HepG2 (cell line): Measurements from ENCODE around the gene COG1. TPM values are rescaled to one million over a fixed set of nuclear protein-coding genes. Genes with fewer than 3 reads are reported as not detected.

Experiments
- HHEX ChIP-seq: IDR thresholded peaks from 2 replicates; pipeline ENCODE4 v1.6.1; 2016; ENCODE audit warnings: control low read depth
- MYC ChIP-seq: sonication (generic); formaldehyde crosslinking; IDR thresholded peaks from 2 replicates; pipeline ENCODE4 v1.9.0; 2021; ENCODE audit warnings: missing genetic modification reagents, borderline replicate concordance
- PRMT3 ChIP-seq: sonication (generic); formaldehyde crosslinking; IDR thresholded peaks from 2 replicates; pipeline ENCODE4 v1.8.1; 2022; ENCODE audit warnings: low read depth, mild to moderate bottlenecking, moderate library complexity, missing genetic modification reagents, borderline replicate concordance
- ZFP82 ChIP-seq: sonication (generic); formaldehyde crosslinking; IDR thresholded peaks from 2 replicates; pipeline ENCODE4 v1.5.1; 2020; ENCODE audit warnings: mild to moderate bottlenecking, missing genetic modification reagents, borderline replicate concordance
- ZNF124 ChIP-seq: sonication (generic); formaldehyde crosslinking; IDR thresholded peaks from 2 replicates; pipeline ENCODE4 v1.4.0; 2020; ENCODE audit warnings: missing genetic modification reagents
- ZNF136 ChIP-seq: sonication (generic); formaldehyde crosslinking; IDR thresholded peaks from 2 replicates; pipeline ENCODE4 v1.8.1; 2022; ENCODE audit warnings: low read depth, mild to moderate bottlenecking, moderate library complexity, missing genetic modification reagents
- ZNF33B ChIP-seq: sonication (generic); formaldehyde crosslinking; IDR thresholded peaks from 2 replicates; pipeline ENCODE4 v1.5.1; 2020; ENCODE audit warnings: mild to moderate bottlenecking, missing genetic modification reagents
- ZNF547 ChIP-seq: sonication (generic); formaldehyde crosslinking; IDR thresholded peaks from 2 replicates; pipeline ENCODE4 v1.5.1; 2020; ENCODE audit warnings: mild to moderate bottlenecking, missing genetic modification reagents
- ZNF883 ChIP-seq: sonication (generic); formaldehyde crosslinking; IDR thresholded peaks from 2 replicates; pipeline ENCODE4 v1.5.1; 2020; ENCODE audit warnings: mild to moderate bottlenecking, missing genetic modification reagents; ENCODE audit errors: not compliant biosample characterization
- polyA plus RNA-seq, 8 experiments: library from polyadenylated mRNA; depleted of rRNA in 3 of 8; stranded (reverse) in 7 of 8; unstranded in 1 of 8; fragments of >200 nt; fragmentation: Illumina TruSeq in 4 of 8; extraction: Trizol in 4 of 8; gene quantifications; 2 replicates each; pipeline versions ENCODE4 v1.2.1 to v1.2.3, GENCODE V29; 2011 to 2016; ENCODE audit warnings: low read depth in 4 of 8, missing spikeins in 1 of 8, mixed read lengths in 1 of 8; ENCODE audit not compliant: insufficient read depth in 1 of 8
- total RNA-seq, 5 experiments: library from RNA; depleted of rRNA; stranded (reverse); fragments of >200 nt; fragmentation: Illumina TruSeq; extraction: Trizol; gene quantifications; 2 replicates each; pipeline ENCODE4 v1.2.3, GENCODE V29; 2016; ENCODE audit warnings: low read depth in 1 of 5
- TF ChIP-seq, protein P1 (sequence below): sonication (generic); formaldehyde crosslinking; IDR thresholded peaks from 2 replicates; pipeline ENCODE4 v1.4.0; 2020; ENCODE audit warnings: missing genetic modification reagents, borderline replicate concordance
- TF ChIP-seq, protein P2 (sequence below): IDR thresholded peaks from 2 replicates; pipeline ENCODE4 v1.6.1; 2016; ENCODE audit warnings: missing compliant biosample characterization, missing genetic modification reagents, borderline replicate concordance
- TF ChIP-seq, protein P3 (sequence below): sonication (generic); formaldehyde crosslinking; IDR thresholded peaks from 2 replicates; pipeline ENCODE4 v1.4.0; 2020; ENCODE audit warnings: mild to moderate bottlenecking, low read depth, missing genetic modification reagents
- TF ChIP-seq, protein P4 (sequence below): fragments of 450-650 bp; IDR thresholded peaks from 2 replicates; pipeline ENCODE4 v1.6.1; 2017; ENCODE audit warnings: mild to moderate bottlenecking
- TF ChIP-seq, protein P5 (sequence below): sonication (generic); formaldehyde crosslinking; IDR thresholded peaks from 2 replicates; pipeline ENCODE4 v1.4.0; 2020; ENCODE audit warnings: low read depth, missing genetic modification reagents

COG1 gene
- total and polyA plus RNA-seq, 2 of the 13 experiments (the other 11 are each of a cell fraction or from before 2014, with no cell fraction given) = 36.6 to 39.7 TPM

DNA sequence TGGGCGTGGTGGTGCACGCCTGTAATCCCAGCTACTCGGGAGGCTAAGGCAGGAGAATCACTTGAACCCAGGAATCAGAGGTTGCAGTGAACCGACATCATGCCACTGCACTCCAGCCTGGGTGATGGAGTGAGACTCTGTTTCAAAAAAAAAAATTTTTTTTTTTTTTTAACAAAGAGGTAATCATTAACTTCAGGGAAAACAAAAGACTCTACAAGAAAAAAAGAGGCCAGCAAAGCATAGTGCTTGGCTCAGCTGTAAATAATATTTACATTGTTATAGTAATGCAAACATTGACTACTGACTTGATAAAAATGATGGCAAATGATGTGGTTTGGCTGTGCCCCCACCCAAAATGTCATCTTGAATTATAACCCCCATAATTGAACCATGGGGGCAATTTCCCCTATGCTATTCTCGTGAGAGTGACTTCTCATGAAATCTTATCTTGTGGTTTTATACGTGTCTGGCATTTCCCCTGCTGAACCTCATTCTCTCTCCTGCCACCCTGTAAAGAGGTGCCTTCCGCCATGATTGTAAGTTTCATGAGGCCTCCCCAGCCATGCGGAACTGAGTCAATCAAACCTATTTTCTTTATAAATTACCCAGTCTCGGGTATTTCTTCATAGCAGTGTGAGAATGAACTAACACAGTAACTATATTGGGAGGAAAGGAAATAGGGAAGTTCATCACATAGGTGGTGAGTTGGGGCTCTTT is 40.8 kb upstream of the COG1 start (continued):
- TF ChIP-seq, protein P1, sequence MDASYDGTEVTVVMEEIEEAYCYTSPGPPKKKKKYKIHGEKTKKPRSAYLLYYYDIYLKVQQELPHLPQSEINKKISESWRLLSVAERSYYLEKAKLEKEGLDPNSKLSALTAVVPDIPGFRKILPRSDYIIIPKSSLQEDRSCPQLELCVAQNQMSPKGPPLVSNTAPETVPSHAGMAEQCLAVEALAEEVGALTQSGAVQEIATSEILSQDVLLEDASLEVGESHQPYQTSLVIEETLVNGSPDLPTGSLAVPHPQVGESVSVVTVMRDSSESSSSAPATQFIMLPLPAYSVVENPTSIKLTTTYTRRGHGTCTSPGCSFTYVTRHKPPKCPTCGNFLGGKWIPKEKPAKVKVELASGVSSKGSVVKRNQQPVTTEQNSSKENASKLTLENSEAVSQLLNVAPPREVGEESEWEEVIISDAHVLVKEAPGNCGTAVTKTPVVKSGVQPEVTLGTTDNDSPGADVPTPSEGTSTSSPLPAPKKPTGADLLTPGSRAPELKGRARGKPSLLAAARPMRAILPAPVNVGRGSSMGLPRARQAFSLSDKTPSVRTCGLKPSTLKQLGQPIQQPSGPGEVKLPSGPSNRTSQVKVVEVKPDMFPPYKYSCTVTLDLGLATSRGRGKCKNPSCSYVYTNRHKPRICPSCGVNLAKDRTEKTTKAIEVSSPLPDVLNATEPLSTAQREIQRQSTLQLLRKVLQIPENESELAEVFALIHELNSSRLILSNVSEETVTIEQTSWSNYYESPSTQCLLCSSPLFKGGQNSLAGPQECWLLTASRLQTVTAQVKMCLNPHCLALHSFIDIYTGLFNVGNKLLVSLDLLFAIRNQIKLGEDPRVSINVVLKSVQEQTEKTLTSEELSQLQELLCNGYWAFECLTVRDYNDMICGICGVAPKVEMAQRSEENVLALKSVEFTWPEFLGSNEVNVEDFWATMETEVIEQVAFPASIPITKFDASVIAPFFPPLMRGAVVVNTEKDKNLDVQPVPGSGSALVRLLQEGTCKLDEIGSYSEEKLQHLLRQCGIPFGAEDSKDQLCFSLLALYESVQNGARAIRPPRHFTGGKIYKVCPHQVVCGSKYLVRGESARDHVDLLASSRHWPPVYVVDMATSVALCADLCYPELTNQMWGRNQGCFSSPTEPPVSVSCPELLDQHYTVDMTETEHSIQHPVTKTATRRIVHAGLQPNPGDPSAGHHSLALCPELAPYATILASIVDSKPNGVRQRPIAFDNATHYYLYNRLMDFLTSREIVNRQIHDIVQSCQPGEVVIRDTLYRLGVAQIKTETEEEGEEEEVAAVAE (CRISPR knock-in tag) = no peak
- TF ChIP-seq, protein P2, sequence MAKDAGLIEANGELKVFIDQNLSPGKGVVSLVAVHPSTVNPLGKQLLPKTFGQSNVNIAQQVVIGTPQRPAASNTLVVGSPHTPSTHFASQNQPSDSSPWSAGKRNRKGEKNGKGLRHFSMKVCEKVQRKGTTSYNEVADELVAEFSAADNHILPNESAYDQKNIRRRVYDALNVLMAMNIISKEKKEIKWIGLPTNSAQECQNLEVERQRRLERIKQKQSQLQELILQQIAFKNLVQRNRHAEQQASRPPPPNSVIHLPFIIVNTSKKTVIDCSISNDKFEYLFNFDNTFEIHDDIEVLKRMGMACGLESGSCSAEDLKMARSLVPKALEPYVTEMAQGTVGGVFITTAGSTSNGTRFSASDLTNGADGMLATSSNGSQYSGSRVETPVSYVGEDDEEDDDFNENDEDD (CRISPR knock-in tag) = no peak
- TF ChIP-seq, protein P3, sequence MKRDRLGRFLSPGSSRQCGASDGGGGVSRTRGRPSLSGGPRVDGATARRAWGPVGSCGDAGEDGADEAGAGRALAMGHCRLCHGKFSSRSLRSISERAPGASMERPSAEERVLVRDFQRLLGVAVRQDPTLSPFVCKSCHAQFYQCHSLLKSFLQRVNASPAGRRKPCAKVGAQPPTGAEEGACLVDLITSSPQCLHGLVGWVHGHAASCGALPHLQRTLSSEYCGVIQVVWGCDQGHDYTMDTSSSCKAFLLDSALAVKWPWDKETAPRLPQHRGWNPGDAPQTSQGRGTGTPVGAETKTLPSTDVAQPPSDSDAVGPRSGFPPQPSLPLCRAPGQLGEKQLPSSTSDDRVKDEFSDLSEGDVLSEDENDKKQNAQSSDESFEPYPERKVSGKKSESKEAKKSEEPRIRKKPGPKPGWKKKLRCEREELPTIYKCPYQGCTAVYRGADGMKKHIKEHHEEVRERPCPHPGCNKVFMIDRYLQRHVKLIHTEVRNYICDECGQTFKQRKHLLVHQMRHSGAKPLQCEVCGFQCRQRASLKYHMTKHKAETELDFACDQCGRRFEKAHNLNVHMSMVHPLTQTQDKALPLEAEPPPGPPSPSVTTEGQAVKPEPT (CRISPR knock-in tag) = no peak
- TF ChIP-seq, protein P4, sequence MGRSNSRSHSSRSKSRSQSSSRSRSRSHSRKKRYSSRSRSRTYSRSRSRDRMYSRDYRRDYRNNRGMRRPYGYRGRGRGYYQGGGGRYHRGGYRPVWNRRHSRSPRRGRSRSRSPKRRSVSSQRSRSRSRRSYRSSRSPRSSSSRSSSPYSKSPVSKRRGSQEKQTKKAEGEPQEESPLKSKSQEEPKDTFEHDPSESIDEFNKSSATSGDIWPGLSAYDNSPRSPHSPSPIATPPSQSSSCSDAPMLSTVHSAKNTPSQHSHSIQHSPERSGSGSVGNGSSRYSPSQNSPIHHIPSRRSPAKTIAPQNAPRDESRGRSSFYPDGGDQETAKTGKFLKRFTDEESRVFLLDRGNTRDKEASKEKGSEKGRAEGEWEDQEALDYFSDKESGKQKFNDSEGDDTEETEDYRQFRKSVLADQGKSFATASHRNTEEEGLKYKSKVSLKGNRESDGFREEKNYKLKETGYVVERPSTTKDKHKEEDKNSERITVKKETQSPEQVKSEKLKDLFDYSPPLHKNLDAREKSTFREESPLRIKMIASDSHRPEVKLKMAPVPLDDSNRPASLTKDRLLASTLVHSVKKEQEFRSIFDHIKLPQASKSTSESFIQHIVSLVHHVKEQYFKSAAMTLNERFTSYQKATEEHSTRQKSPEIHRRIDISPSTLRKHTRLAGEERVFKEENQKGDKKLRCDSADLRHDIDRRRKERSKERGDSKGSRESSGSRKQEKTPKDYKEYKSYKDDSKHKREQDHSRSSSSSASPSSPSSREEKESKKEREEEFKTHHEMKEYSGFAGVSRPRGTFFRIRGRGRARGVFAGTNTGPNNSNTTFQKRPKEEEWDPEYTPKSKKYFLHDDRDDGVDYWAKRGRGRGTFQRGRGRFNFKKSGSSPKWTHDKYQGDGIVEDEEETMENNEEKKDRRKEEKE = no peak
- TF ChIP-seq ZNF883 (CRISPR knock-in tag) = no peak
- no peak for TF ChIP-seq ZNF547 (CRISPR knock-in tag)
- TF ChIP-seq ZFP82 (CRISPR knock-in tag) = no peak
- TF ChIP-seq ZNF124 (CRISPR knock-in tag) = no peak
- TF ChIP-seq PRMT3 (CRISPR knock-in tag) = no peak
- TF ChIP-seq, protein P5, sequence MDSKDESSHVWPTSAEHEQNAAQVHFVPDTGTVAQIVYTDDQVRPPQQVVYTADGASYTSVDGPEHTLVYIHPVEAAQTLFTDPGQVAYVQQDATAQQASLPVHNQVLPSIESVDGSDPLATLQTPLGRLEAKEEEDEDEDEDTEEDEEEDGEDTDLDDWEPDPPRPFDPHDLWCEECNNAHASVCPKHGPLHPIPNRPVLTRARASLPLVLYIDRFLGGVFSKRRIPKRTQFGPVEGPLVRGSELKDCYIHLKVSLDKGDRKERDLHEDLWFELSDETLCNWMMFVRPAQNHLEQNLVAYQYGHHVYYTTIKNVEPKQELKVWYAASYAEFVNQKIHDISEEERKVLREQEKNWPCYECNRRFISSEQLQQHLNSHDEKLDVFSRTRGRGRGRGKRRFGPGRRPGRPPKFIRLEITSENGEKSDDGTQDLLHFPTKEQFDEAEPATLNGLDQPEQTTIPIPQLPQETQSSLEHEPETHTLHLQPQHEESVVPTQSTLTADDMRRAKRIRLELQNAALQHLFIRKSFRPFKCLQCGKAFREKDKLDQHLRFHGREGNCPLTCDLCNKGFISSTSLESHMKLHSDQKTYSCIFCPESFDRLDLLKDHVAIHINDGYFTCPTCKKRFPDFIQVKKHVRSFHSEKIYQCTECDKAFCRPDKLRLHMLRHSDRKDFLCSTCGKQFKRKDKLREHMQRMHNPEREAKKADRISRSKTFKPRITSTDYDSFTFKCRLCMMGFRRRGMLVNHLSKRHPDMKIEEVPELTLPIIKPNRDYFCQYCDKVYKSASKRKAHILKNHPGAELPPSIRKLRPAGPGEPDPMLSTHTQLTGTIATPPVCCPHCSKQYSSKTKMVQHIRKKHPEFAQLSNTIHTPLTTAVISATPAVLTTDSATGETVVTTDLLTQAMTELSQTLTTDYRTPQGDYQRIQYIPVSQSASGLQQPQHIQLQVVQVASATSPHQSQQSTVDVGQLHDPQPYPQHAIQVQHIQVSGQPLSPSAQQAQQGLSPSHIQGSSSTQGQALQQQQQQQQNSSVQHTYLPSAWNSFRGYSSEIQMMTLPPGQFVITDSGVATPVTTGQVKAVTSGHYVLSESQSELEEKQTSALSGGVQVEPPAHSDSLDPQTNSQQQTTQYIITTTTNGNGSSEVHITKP (CRISPR knock-in tag) = no peak
- no peak for TF ChIP-seq MYC (CRISPR knock-in tag)
- TF ChIP-seq ZNF33B = no peak
- TF ChIP-seq HHEX = no peak
- no peak for TF ChIP-seq ZNF136
